HEK293T (cell line): ENCODE measurements around the gene CSF2RB.

ENCODE experiments used
- CTCF ChIA-PET: fragments of 350-600 bp; formaldehyde crosslinking; extraction: SDS; loops from one replicate; lab custom pipeline; 2021; ENCODE audit warnings: antibody characterized with exemption, inconsistent platforms; lab: Yijun Ruan, JAX
- POLR2A ChIA-PET: fragments of 350-600 bp; formaldehyde crosslinking; extraction: SDS; loops from one replicate; lab custom pipeline; 2020; ENCODE audit warnings: antibody characterized with exemption, inconsistent platforms; lab: Yijun Ruan, JAX
- DNase-seq: peaks from one replicate; pipeline ENCODE4 v3.0.0; 2012; ENCODE audit warnings: mixed read lengths; ENCODE audit errors: extremely low spot score
- ARNT ChIP-seq: fragments of 450-650 bp; IDR thresholded peaks from 2 replicates; pipeline ENCODE4 v1.6.1; 2017; ENCODE audit warnings: mild to moderate bottlenecking
- BHLHE40 ChIP-seq: fragments of 450-650 bp; IDR thresholded peaks from 2 replicates; pipeline ENCODE4 v1.6.1; 2016; ENCODE audit warnings: mild to moderate bottlenecking, moderate library complexity, borderline replicate concordance
- CTBP1 ChIP-seq: fragments of 450-650 bp; IDR thresholded peaks from 2 replicates; pipeline ENCODE4 v1.6.1; 2016; ENCODE audit warnings: borderline replicate concordance
- ELF4 ChIP-seq: fragments of 450-650 bp; IDR thresholded peaks from 2 replicates; pipeline ENCODE4 v1.6.1; 2017; ENCODE audit warnings: antibody characterized with exemption
- FOXA1 ChIP-seq: fragments of 450-650 bp; IDR thresholded peaks from 2 replicates; pipeline ENCODE4 v1.6.1; 2016; ENCODE audit warnings: mild to moderate bottlenecking
- FOXK2 ChIP-seq: fragments of 450-650 bp; IDR thresholded peaks from 2 replicates; pipeline ENCODE4 v1.6.1; 2016; ENCODE audit warnings: mild to moderate bottlenecking
- FOXM1 ChIP-seq: fragments of 450-650 bp; IDR thresholded peaks from 2 replicates; pipeline ENCODE4 v1.6.1; 2017; ENCODE audit warnings: mild to moderate bottlenecking, borderline replicate concordance
- HDGF ChIP-seq: fragments of 450-650 bp; IDR thresholded peaks from 2 replicates; pipeline ENCODE4 v1.6.1; 2017; ENCODE audit warnings: antibody characterized with exemption, borderline replicate concordance
- L3MBTL2 ChIP-seq: fragments of 450-650 bp; conservative IDR thresholded peaks from 2 replicates; pipeline ENCODE4 v1.6.1; 2016; ENCODE audit warnings: mild to moderate bottlenecking
- LEF1 ChIP-seq: fragments of 450-650 bp; IDR thresholded peaks from 2 replicates; pipeline ENCODE4 v1.6.1; 2017; ENCODE audit warnings: mild to moderate bottlenecking, borderline replicate concordance
- NFRKB ChIP-seq: fragments of 450-650 bp; IDR thresholded peaks from 2 replicates; pipeline ENCODE4 v1.6.1; 2016; ENCODE audit warnings: mild to moderate bottlenecking, moderate library complexity
- SP1 ChIP-seq: fragments of 450-650 bp; IDR thresholded peaks from 2 replicates; pipeline ENCODE4 v1.6.1; 2017
- SUZ12 ChIP-seq: fragments of 450-650 bp; IDR thresholded peaks from 2 replicates; pipeline ENCODE4 v1.6.1; 2016; ENCODE audit warnings: mild to moderate bottlenecking
- TARDBP ChIP-seq: fragments of 450-650 bp; IDR thresholded peaks from 2 replicates; pipeline ENCODE4 v1.6.1; 2016
- ZNF384 ChIP-seq: fragments of 450-650 bp; IDR thresholded peaks from 2 replicates; pipeline ENCODE4 v1.6.1; 2016
- TF ChIP-seq, protein P1 (sequence below): fragments of 450-650 bp; IDR thresholded peaks from 2 replicates; pipeline ENCODE4 v1.6.1; 2016

The CSF2RB gene

DNA sequence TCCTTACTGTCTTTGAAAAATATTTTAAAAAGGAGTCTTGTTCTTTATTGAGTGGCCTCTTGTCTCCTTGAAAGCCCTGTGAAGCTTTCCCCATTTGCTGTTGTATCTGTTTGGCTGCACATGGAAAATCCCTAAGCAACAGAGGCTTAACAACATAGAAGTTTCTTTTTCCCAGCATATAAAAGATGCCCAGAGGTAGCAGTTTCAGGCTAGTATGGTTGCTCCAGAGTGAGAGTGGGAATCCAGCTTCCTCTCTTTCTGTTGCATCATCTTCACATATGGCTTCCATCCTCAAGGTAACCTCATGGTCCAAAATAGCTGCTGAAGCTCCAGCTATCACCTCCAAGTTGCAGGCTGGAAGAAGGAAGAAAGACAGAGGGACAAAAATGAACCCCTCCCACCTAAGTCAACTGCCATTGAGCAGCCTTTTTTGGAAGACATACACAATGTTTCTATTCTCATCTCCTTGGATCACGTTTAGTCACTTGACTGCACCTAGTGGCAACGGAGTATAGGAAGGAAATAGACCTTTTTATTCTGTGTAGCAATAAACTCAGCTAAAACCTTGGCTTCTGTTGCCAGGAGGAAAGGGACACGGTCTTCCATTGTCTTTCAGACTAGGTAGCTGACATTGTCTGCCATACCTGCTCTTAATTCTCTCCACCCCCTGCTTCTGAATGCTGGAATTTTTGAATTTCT lies 5.3 kb downstream of the CSF2RB start:
- ChIA-PET CTCF (no interaction called here), POLR2A (no interaction called here)
- TF ChIP-seq L3MBTL2 (no peak), SP1 (no peak), FOXA1 (no peak), LEF1 (no peak)
- no peak for DNase-seq

DNA sequence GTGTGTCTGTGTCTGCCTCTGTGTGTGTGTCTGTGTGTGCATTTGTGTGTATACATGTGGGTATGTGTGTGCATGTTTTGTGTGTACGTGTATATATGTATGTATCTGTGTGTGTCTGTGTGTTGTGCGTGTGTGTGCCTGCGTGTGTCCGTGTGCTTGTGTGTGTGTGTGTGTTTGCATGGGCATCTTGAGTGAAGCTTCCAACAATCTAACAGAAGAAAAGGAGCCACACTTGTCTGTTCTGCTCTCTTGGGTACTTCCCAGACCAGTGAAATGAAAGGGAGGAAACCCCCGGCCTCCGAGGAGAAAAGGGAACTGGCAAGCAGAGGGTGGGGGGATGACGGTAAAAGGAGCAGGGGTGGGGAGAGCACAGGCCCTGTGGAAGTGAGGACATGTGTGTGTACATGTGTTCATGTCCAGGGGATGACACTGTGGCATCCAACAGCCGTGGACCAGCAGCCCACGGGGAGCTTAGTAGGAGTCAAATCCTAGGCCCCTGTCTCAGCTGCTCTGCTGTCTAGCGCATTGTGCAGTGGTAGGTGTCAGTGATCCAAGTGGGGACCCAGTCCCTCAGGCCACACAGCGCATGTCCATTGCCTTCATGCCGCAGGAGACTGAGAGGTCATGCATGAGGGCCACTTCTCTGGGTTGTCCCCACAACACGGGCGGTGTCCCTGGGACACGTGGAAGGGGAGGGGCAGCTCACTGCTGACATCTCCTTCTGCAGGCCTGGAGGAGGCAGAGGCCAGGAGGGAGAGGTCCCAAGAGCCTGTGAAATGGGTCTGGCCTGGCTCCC lies 8.1 kb downstream of the CSF2RB start:
- ChIA-PET POLR2A (no interaction called here), CTCF (no interaction called here)
- no peak for DNase-seq
- TF ChIP-seq FOXM1 (no peak), L3MBTL2 (no peak), SP1 (no peak), TARDBP (no peak), ZNF384 (no peak), NFRKB (no peak), FOXK2 (no peak), SUZ12 (no peak), BHLHE40 (no peak), HDGF (no peak), FOXA1 (no peak), ARNT (no peak), ELF4 (no peak), CTBP1 (no peak)
- TF ChIP-seq, protein P1, sequence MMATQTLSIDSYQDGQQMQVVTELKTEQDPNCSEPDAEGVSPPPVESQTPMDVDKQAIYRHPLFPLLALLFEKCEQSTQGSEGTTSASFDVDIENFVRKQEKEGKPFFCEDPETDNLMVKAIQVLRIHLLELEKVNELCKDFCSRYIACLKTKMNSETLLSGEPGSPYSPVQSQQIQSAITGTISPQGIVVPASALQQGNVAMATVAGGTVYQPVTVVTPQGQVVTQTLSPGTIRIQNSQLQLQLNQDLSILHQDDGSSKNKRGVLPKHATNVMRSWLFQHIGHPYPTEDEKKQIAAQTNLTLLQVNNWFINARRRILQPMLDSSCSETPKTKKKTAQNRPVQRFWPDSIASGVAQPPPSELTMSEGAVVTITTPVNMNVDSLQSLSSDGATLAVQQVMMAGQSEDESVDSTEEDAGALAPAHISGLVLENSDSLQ = no peak

DNA sequence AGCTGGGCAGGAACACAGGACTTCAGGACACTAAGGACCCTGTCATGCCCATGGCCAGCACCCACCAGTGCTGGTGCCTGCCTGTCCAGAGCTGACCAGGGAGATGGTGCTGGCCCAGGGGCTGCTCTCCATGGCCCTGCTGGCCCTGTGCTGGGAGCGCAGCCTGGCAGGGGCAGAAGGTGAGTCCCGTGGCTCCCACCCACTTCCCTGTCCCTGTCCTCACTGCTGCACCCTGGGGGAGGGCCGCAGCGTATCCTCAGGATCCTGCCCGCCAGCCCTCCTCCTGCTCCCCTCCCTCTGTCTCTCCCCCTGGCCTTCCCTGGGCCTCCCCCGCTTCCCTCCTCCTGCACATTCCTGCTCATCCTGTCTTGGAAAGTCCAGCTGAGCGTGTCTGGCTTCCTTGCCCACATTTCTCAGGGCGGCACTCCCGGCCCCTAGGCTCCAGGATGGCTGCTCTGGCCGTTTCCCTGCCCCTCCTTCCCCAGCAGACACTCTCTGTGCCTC lies 8.7 kb downstream of the CSF2RB start:
- no peak for TF ChIP-seq SP1
- no peak for TF ChIP-seq FOXA1
- no peak for TF ChIP-seq NFRKB
- TF ChIP-seq TARDBP = no peak
- no peak for TF ChIP-seq ZNF384
- no peak for TF ChIP-seq ELF4
- TF ChIP-seq CTBP1 = no peak
- TF ChIP-seq LEF1 = no peak
- TF ChIP-seq BHLHE40 = no peak
- no peak for TF ChIP-seq HDGF
- TF ChIP-seq ARNT = no peak
- no peak for TF ChIP-seq FOXK2
- DNase-seq = no peak
- CTCF ChIA-PET = no interaction called here
- POLR2A ChIA-PET = no interaction called here

DNA sequence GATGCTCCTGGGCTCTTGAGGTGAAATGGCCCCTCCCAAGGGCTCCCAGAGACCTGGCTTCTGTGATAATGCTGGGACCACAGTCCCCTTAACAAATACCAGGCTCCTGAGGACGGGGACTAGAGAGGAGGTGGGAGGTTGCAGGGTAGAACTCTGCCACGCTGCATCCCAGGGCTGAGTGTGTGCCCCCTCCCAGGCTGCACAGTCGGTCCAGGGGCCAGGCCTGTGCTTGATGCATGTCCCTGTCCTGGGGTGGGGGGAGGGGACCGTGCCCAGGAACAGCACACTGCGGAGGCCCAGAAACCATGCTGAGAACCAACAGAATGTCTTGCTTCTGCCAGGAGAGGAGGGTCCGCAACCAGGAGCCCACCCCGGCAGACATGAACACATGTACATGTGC lies 9.3 kb downstream of the CSF2RB start:
- POLR2A ChIA-PET = no interaction called here
- no peak for DNase-seq
- TF ChIP-seq LEF1 = no peak
- TF ChIP-seq FOXK2 = no peak
- no peak for TF ChIP-seq ZNF384
- TF ChIP-seq TARDBP = no peak
- no peak for TF ChIP-seq HDGF
- no peak for TF ChIP-seq FOXA1
- no peak for TF ChIP-seq BHLHE40
- no peak for TF ChIP-seq ELF4
- no peak for TF ChIP-seq SUZ12
- TF ChIP-seq, protein P1 = no peak
- TF ChIP-seq CTBP1 = no peak
- no peak for TF ChIP-seq SP1
- no peak for TF ChIP-seq FOXM1
- TF ChIP-seq NFRKB = no peak
- no peak for TF ChIP-seq L3MBTL2
- CTCF ChIA-PET = no interaction called here

DNA sequence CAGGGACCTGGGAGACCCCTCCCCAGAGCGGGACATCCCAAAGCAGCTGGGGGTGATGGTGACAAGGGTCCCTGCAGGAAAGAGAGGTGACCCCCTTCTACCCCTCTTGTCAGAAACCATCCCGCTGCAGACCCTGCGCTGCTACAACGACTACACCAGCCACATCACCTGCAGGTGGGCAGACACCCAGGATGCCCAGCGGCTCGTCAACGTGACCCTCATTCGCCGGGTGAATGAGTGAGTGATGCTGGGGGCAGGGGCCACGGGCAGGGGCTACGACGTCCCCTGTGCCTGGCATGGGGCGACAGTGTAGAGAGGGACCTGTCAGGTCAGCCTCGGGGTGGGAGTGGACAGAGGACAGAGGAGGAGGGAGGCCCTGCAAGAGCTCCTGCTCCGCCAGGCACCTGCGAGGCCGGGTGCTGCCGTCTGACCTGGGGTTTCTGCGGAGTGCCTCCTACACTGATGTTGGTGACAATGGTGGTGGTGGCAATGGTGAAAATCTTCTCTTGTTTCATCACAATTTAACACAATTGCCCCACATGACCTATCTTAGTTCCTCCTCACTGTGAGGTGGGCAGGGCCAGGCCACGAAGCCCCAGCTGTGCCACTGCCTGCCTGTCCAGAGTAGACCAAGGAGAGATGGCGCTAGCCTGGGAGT lies 9.8 kb downstream of the CSF2RB start:
- CTCF ChIA-PET = no interaction called here
- POLR2A ChIA-PET = no interaction called here
- TF ChIP-seq FOXA1 = no peak
- TF ChIP-seq ZNF384 = no peak
- no peak for TF ChIP-seq FOXM1
- TF ChIP-seq CTBP1 = no peak
- TF ChIP-seq, protein P1 = no peak
- no peak for TF ChIP-seq LEF1
- no peak for TF ChIP-seq ELF4
- TF ChIP-seq ARNT = no peak
- TF ChIP-seq NFRKB = no peak
- TF ChIP-seq HDGF = no peak
- no peak for TF ChIP-seq FOXK2
- TF ChIP-seq TARDBP = no peak
- TF ChIP-seq SUZ12 = no peak
- no peak for TF ChIP-seq SP1
- no peak for TF ChIP-seq BHLHE40
- no peak for TF ChIP-seq L3MBTL2
- no peak for DNase-seq
